Naive thymus-derived CD8-positive, alpha-beta T cell (primary cell): Measurements from ENCODE around the gene OR2Y1. TPM values are rescaled to one million over a fixed set of nuclear protein-coding genes. Genes with fewer than 3 reads are reported as not detected.
"Not testable (repeated sequence)": the region's sequence is repeated elsewhere in the genome, so short reads cannot be mapped to it uniquely, and the experiment has no call there.

Experiments used
- ATAC-seq, 2 donors: fragments of 150-1000 bp; cut with Tn5 transposase in 1 of 2; sonication (Bioruptor Pico), chemical (Tn5 transposase) in 1 of 2; 1 replicate in 1 of 2; 2 replicates in 1 of 2; pipeline ENCODE4 v1.10.0; 2021; ENCODE audit warnings: mild to moderate bottlenecking in 2 of 2, moderate library complexity in 2 of 2
- POLR2A ChIA-PET: fragments of 350-600 bp; sonication (Branson Sonifier 250); formaldehyde crosslinking; loops from one replicate; lab custom pipeline; 2021; ENCODE audit warnings: antibody characterized with exemption; lab: Charles Lee
- DNase-seq, 10 donors: peaks; one replicate each; pipeline versions ENCODE4 v3.0.0 to v3.0.0-alpha.2; 2020 to 2022
- H3K27ac Mint-ChIP-seq, 10 donors: one replicate each; pipeline ENCODE4 v1.8.0; 2020 to 2022; ENCODE audit warnings: mild to moderate bottlenecking in 10 of 10, mixed read lengths in 10 of 10, moderate library complexity in 4 of 10, inconsistent platforms in 1 of 10
- H3K27me3 Mint-ChIP-seq, 5 donors: one replicate each; pipeline ENCODE4 v1.8.0; 2021 to 2022; ENCODE audit warnings: mixed read lengths in 5 of 5
- H3K36me3 Mint-ChIP-seq, 3 donors: one replicate each; pipeline ENCODE4 v1.8.0; 2020 to 2022; ENCODE audit warnings: mixed read lengths in 3 of 3, mild to moderate bottlenecking in 2 of 3, inconsistent platforms in 1 of 3
- H3K4me1 Mint-ChIP-seq, 4 donors: one replicate each; pipeline ENCODE4 v1.8.0; 2021 to 2022; ENCODE audit warnings: mixed read lengths in 4 of 4
- H3K4me3 Mint-ChIP-seq, 10 donors: one replicate each; pipeline ENCODE4 v1.8.0; 2020 to 2022; ENCODE audit warnings: mild to moderate bottlenecking in 10 of 10, mixed read lengths in 10 of 10, moderate library complexity in 6 of 10, inconsistent platforms in 1 of 10
- H3K9me3 Mint-ChIP-seq, 9 donors: one replicate each; pipeline ENCODE4 v1.8.0; 2020 to 2022; ENCODE audit warnings: mixed read lengths in 9 of 9, mild to moderate bottlenecking in 3 of 9, inconsistent platforms in 1 of 9, moderate library complexity in 1 of 9
- polyA plus RNA-seq, 3 donors: library from polyadenylated mRNA; unstranded; fragments of 300-500 nt; fragmentation: Illumina TruSeq; gene quantifications; one replicate each; pipeline ENCODE4 v1.2.3, GENCODE V29; 2021
- total RNA-seq, 8 experiments: library from RNA in 2 of 8; stranded (reverse) in 2 of 8; gene quantifications; one replicate each; pipeline ENCODE4 v1.2.3 and lab custom pipeline; 2021 to 2026

Gene OR2Y1
- total and polyA plus RNA-seq, 5 experiments from 2014 or later: not detected

DNA sequence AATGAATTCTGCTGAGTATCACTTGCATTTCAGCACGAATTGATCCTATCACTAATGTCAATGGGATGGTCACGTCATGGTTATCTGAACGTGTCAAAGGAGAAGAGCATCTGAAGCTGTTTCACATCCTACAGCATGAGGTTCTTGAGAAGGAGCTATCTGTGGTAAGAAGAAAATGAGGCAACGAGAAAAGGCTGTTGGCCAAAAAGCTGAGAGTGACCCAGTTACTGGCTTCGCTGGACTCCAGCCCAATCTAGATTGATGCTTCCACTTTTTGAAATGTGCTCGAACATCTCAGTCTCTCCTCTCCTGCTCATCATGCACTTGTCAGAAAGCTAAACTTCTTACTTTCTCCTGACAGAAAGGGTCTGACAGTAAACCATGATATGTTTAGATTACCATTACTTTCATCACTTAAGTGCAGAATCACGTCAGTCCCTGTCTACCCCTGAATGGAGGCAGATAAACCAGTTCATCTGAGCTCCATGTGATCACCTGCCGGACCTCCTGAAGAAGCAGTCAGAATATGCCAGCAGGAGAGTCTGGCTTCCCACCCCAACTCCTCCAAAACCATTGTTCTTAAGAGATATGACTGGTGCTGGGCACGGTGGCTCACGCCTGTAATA lies 40.2 kb upstream of the OR2Y1 start:
- Mint-ChIP-seq H3K36me3 (no peaks in the 10 kb centered on the region), H3K9me3 (no peaks in the 10 kb centered on the region), H3K4me1 (peaks cover 6 to 25% (median 20%) of the 10 kb centered on the region in 4 donors), H3K4me3 (no peak overlapping the region), H3K27me3 (peaks cover 0 to 4% (median under 1%) of the 10 kb centered on the region in 5 donors), H3K27ac (peak overlapping the region in 1 of 10 donors; percentile 51)
- POLR2A ChIA-PET: no interaction called here
- ATAC-seq (no peak), DNase-seq (no peak)

DNA sequence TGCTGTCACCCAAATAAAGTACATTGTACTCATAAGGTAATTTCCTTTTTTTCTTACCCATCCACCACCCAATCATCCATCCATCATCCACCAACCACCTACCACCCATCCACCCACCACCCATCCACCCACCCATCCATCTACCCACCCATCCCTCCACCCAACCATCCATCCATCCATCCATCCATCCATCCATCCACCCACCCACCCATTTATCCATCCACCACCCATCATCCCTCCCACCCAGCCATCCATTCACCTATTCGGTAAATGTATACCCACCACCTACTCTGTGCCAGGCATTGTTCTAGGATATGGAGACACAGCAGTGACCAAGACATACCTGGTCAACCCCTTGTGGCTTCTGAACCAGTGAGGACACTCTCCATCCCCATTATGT lies 37.6 kb upstream of the OR2Y1 start:
- H3K36me3 Mint-ChIP-seq: peaks cover 0 to 11% (median 0%) of the 10 kb centered on the region in 3 donors
- peaks cover 0 to 7% (median 3%) of the 10 kb centered on the region in 4 donors for H3K4me1 Mint-ChIP-seq
- ATAC-seq (no peak), DNase-seq (no peak)
- no peak overlapping the region for H3K27ac Mint-ChIP-seq
- peaks cover 2 to 25% (median 10%) of the 10 kb centered on the region in 5 donors for H3K27me3 Mint-ChIP-seq
- H3K4me3 Mint-ChIP-seq: no peak overlapping the region
- POLR2A ChIA-PET: no interaction called here
- peaks cover 0 to 14% (median 6%) of the 10 kb centered on the region in 9 donors for H3K9me3 Mint-ChIP-seq

DNA sequence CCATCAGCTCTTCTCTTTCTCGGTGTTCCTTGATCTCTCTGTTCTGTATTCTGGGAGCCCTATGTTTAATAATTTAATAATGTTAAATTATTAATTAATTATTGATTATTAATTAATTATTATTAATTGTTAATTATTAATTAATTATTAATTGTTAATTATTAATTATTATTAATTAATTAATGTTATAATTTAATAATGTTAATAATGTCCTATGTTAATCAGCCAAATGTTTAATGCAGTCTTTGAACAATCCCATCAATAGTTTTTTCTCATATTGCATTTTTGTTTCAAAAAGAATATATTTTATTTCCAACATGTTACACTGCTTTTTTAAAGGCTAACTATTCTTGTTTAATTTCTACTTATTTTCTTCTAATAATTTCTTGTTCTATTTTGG lies 36.5 kb upstream of the OR2Y1 start:
- Mint-ChIP-seq H3K9me3 (peaks cover 0 to 22% (median 9%) of the 10 kb centered on the region in 9 donors), H3K27ac (no peak overlapping the region)
- ATAC-seq: no peak

DNA sequence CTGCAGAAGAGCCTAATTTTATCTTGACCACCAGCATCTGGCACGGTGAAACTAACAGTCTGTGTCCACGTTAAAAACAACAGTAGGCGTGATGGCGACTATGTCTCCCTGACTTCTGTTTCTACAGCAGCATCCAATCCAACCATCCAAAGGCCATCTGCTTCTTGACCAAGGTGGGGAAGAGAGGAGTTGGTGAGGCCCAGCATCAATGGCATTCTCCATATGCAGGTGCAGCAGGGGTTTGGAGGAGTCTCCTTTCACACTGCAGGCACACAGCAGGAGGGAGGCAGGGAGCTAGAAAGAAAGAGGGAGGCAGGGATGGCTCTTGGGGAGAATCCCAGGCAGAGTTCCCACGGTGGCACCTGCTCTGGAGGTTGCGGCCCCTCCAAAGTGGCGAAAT lies 35.8 kb upstream of the OR2Y1 start:
- Mint-ChIP-seq H3K27me3 (peaks cover 2 to 25% (median 10%) of the 10 kb centered on the region in 5 donors), H3K9me3 (peaks cover 0 to 23% (median 9%) of the 10 kb centered on the region in 9 donors), H3K4me3 (no peak overlapping the region), H3K36me3 (peaks cover 0 to 15% (median 5%) of the 10 kb centered on the region in 3 donors), H3K27ac (no peak overlapping the region), H3K4me1 (peaks cover 0 to 2% (median 0%) of the 10 kb centered on the region in 4 donors)
- no peak for DNase-seq
- POLR2A ChIA-PET: interaction anchor here (1.0 kb wide), 1 partner anchor 56 kb away, joined by 3 read pairs; no protein-coding TSS in a partner anchor
- ATAC-seq: no peak

More for the DNA sequence above, 36.5 kb upstream of the OR2Y1 start:
- peaks cover 2 to 25% (median 10%) of the 10 kb centered on the region in 5 donors for H3K27me3 Mint-ChIP-seq
- no peak overlapping the region for H3K4me3 Mint-ChIP-seq
- DNase-seq: no peak
- H3K4me1 Mint-ChIP-seq: peaks cover 0 to 2% (median 0%) of the 10 kb centered on the region in 4 donors
- H3K36me3 Mint-ChIP-seq: peaks cover 0 to 15% (median 5%) of the 10 kb centered on the region in 3 donors
- POLR2A ChIA-PET: interaction anchor here (1.0 kb wide), 1 partner anchor 55 kb away, joined by 3 read pairs; no protein-coding TSS in a partner anchor

DNA sequence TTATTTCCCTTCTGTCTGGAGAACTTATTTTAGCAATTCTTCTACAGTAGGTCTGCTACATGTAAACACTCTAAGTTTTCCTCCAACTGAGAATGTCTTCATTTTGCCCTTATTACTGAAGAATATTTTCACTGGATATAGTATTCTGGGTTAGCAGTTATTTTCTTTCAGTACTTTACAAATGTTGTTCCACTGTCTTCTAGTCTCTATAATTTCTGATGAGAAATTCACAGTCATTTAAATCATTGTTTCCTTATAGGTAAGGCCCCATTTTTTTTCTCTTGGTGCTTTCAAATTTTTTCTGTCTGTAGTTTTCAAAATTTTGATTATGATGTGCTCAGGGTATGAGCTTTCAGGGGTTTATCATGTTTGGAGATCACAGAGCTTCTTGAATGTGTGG lies 32.0 kb upstream of the OR2Y1 start:
- Mint-ChIP-seq H3K9me3 (peaks cover 0 to 31% (median 15%) of the 10 kb centered on the region in 9 donors), H3K4me1 (no peaks in the 10 kb centered on the region), H3K36me3 (peaks cover 0 to 19% (median 10%) of the 10 kb centered on the region in 3 donors), H3K4me3 (no peak overlapping the region), H3K27me3 (peaks cover 2 to 25% (median 10%) of the 10 kb centered on the region in 5 donors), H3K27ac (no peak overlapping the region)
- DNase-seq (no peak), ATAC-seq (no peak)
- POLR2A ChIA-PET: no interaction called here

DNA sequence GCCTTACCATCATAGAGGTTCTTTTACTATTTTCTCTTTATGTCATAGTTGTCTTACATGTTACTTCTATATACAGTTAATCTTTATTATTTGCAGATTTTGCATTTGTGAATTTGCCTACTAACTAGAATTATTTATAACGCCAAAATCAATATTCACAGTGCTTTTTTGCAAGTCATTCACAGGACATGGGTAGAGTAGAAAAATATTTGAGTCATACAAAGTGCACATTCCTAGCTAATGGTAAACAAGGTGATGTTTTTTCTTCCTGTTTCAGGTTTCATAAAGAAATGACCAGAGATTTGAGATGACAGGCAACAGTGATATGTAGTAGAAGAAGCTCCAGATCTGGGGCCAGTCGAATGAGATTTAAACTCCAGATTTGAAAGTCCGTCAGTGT lies 30.0 kb upstream of the OR2Y1 start:
- no peak for DNase-seq
- no peak for ATAC-seq
- H3K27me3 Mint-ChIP-seq: peaks cover 2 to 25% (median 8%) of the 10 kb centered on the region in 5 donors
- no peaks in the 10 kb centered on the region for H3K4me1 Mint-ChIP-seq
- POLR2A ChIA-PET: interaction anchor here (0.7 kb wide), 1 partner anchor 90 kb away, joined by 3 read pairs; no protein-coding TSS in a partner anchor
- peaks cover 0 to 24% (median 10%) of the 10 kb centered on the region in 3 donors for H3K36me3 Mint-ChIP-seq
- no peak overlapping the region for H3K27ac Mint-ChIP-seq
- H3K9me3 Mint-ChIP-seq: peaks cover 0 to 39% (median 15%) of the 10 kb centered on the region in 9 donors
- H3K4me3 Mint-ChIP-seq: no peak overlapping the region

DNA sequence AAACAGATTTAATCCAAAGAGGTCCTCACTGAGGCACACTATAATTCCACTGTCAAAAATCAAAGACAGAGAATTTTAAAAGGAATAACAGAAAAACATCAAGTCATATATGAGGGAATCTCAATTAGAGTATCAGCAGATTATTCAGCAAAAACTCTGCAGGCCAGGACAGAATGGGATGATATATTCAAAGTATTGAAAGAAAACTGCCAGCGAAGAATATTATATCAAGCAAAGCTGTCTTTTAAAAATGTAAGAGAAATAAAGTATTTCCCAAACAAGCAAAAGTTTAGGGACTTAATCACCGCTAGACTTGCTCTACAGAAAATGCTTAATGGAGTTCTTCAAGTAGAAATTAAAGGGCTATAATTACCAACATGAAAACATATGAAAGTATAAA lies 15.7 kb upstream of the OR2Y1 start:
- Mint-ChIP-seq H3K9me3 (peaks cover 0 to 37% (median 9%) of the 10 kb centered on the region in 9 donors), H3K27ac (no peak overlapping the region)

DNA sequence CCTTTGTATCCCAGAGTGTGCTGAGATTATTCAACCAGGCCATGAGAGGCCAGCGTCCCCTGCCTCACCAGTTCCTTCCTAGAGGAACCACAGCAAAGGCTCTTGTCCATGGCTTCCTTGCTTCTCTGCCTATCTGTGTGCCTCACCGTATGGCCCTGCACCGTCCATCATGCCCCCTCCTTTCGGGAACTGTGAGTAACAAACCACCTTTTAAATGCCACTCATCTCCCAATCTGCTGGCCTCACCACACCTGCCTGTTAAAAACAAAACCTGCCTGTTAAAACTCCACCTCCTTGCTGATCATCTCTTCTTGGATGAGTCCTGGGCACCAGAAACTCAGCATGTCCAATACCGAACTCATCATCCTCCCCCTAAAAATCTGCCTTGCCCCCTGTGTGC lies 4.4 kb upstream of the OR2Y1 start:
- POLR2A ChIA-PET: no interaction called here
- Mint-ChIP-seq H3K4me1 (no peaks in the 10 kb centered on the region), H3K27ac (no peak overlapping the region), H3K4me3 (no peak overlapping the region), H3K9me3 (no peaks in the 10 kb centered on the region), H3K36me3 (no peaks in the 10 kb centered on the region), H3K27me3 (peaks cover 7 to 11% (median 10%) of the 10 kb centered on the region in 5 donors)
- DNase-seq: no peak
- ATAC-seq: no peak

More for the DNA sequence above, 15.7 kb upstream of the OR2Y1 start:
- no peaks in the 10 kb centered on the region for H3K4me1 Mint-ChIP-seq
- DNase-seq: no peak
- POLR2A ChIA-PET: no interaction called here
- no peak overlapping the region for H3K4me3 Mint-ChIP-seq
- no peak for ATAC-seq
- peaks cover 0 to 24% (median 9%) of the 10 kb centered on the region in 3 donors for H3K36me3 Mint-ChIP-seq
- H3K27me3 Mint-ChIP-seq: peaks cover 0 to 9% (median 1%) of the 10 kb centered on the region in 5 donors

DNA sequence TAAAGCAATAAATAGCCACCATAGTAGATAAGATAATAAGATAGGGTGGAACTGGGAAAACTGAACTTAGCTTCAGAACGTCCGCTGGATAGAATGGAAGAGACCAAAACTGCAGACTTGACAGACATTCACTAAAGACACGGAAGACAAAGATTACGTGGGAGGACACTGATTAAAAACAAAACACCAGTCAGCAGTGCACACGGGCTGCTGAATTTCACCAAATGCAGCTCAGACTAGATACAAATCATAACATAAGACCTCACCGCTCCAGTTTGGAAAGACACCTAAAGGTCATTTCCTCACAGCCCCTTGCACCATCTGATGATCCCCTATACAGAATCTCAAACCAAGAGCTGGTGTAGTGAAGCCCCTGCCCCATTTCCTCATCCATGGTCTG lies 2.9 kb upstream of the OR2Y1 start:
- Mint-ChIP-seq H3K27me3 (peaks cover 16 to 25% (median 17%) of the 10 kb centered on the region in 5 donors), H3K9me3 (no peaks in the 10 kb centered on the region), H3K27ac (no peak overlapping the region), H3K4me1 (no peaks in the 10 kb centered on the region), H3K36me3 (no peaks in the 10 kb centered on the region), H3K4me3 (no peak overlapping the region)
- POLR2A ChIA-PET: no interaction called here
- DNase-seq (no peak), ATAC-seq (no peak)

DNA sequence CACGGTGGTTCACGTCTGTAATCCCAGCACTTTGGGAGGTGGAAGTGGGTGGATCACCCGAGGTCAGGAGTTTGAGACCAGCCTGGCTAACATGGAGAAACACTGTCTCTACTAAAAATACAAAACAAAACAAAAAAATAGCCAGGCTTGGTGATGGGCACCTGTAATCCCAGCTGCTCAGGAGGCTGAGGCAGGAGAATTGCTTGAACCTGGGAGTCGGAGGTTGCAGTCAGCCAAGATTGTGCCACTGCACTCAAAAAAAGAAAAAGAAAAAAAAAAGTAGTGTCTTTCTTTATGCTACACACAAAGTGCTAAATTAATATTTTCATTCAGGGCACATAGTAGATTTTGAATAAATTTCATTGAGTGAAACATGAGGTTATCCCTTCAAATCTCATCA lies 1.1 kb upstream of the OR2Y1 start:
- H3K27ac Mint-ChIP-seq, H3K4me1 Mint-ChIP-seq, H3K36me3 Mint-ChIP-seq, POLR2A ChIA-PET, ATAC-seq, DNase-seq, H3K4me3 Mint-ChIP-seq, H3K9me3 Mint-ChIP-seq: not testable (repeated sequence)
- peaks cover 20 to 26% (median 25%) of the 10 kb centered on the region in 5 donors for H3K27me3 Mint-ChIP-seq

DNA sequence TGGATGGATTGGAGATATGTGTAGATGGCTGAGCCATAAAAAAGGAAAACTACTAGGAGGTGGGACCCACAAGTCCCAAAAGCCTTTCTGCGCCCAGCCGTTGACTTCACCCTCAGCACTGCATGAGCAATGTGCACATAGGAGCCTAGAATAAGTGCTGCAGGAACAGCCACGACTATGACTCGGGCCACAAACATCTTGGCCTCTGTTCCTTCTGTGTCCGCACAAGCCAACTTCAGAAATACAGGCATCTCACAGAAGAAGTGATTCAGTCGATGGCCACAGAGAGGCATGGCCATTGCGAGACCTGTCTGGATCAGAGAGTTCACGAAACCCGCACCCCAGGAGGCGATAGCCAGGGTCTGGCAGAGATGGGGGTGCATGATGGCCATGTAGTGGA lies 587 bp downstream of the OR2Y1 start:
- Mint-ChIP-seq H3K4me3 (no peak overlapping the region), H3K4me1 (no peaks in the 10 kb centered on the region)

DNA sequence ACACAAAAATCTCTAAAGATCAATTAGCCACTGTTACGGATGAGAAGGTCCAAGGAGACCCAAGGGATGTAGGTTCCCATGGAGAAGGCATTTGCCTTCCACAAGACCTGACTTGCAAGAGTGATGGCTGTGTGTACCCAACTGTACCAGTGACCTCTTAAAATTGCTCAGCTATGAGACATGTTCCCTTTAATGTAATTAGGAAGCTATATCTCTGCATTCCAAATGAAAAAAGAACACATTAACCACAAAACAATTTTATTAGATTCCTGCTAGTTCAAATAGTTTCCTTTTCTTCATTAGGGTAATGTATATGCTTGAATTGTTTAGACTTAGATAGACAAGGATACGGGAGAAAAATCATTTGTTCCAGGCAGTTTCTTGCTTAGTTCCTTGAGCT lies 3.3 kb downstream of the OR2Y1 start:
- Mint-ChIP-seq H3K4me1 (no peaks in the 10 kb centered on the region), H3K9me3 (no peaks in the 10 kb centered on the region), H3K27ac (no peak overlapping the region), H3K36me3 (no peaks in the 10 kb centered on the region), H3K4me3 (no peak overlapping the region), H3K27me3 (peaks cover 23 to 26% (median 24%) of the 10 kb centered on the region in 5 donors)
- DNase-seq (no peak), ATAC-seq (no peak)
- POLR2A ChIA-PET: interaction anchor here (0.6 kb wide), 1 partner anchor 493 kb away, joined by 4 read pairs; no protein-coding TSS in a partner anchor

More for the DNA sequence above, 587 bp downstream of the OR2Y1 start:
- peak overlapping the region in 2 of 10 donors; percentile 18 to 77 for H3K27ac Mint-ChIP-seq
- POLR2A ChIA-PET: no interaction called here
- H3K27me3 Mint-ChIP-seq: peaks cover 23 to 26% (median 25%) of the 10 kb centered on the region in 5 donors
- DNase-seq (no peak), ATAC-seq (no peak)
- no peaks in the 10 kb centered on the region for H3K36me3 Mint-ChIP-seq
- no peaks in the 10 kb centered on the region for H3K9me3 Mint-ChIP-seq

DNA sequence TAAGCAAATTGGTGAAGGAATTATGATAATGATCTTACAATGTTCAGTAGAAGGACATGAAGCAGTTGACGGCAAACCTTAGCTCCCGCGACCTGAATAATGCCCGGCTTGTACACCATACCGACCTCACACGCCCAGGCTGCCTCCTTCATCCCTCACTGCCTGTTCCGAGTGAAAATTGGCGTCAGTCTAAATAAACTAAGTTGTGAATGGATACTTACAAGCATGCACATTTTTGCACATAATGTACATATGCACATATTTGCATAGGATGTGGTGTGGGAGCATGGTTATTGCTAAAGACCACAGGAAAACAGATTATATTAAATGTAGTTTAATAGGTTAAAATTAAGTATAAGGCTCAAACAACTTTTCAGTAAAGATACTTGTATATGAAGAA lies 14.9 kb downstream of the OR2Y1 start:
- POLR2A ChIA-PET: no interaction called here
- H3K27me3 Mint-ChIP-seq: peaks cover 0 to 15% (median 6%) of the 10 kb centered on the region in 5 donors
- DNase-seq (no peak), ATAC-seq (no peak)
- H3K4me3 Mint-ChIP-seq: no peak overlapping the region
- no peak overlapping the region for H3K27ac Mint-ChIP-seq
- H3K4me1 Mint-ChIP-seq: peaks cover 9 to 18% (median 18%) of the 10 kb centered on the region in 4 donors
- H3K9me3 Mint-ChIP-seq: no peaks in the 10 kb centered on the region
- no peaks in the 10 kb centered on the region for H3K36me3 Mint-ChIP-seq
